ENCODE data around the gene DENND1A. TPM values are rescaled to one million over a fixed set of nuclear protein-coding genes. Genes with fewer than 3 reads are reported as not detected.
A peak's percentile ranks its signal among the peaks of the same experiment; 100 is the strongest.

Gene DENND1A
- total RNA-seq, 1 experiment from 2014 or later = 23.5 TPM

GRCh38 chr9:123338710-123339665, 590.9 kb downstream of the DENND1A start:
- no peak overlapping the region for H3K4me3 Mint-ChIP-seq
- peak; percentile 24 for ATAC-seq

GRCh38 chr9:123337971-123338370, 592.0 kb downstream of the DENND1A start:
- no peak overlapping the region for H3K4me3 Mint-ChIP-seq
- no peaks in the 10 kb centered on the region for H3K27me3 Mint-ChIP-seq (ENCODE audit: low read depth)
- no peak for DNase-seq (ENCODE audit: low spot score)
- CTCF ChIA-PET = interaction anchor here (0.6 to 0.9 kb wide), 3 partner anchors 52 to 138 kb away, joined by 3 to 4 read pairs (median 3); no protein-coding TSS in a partner anchor
- no peak for TF ChIP-seq HMGA2 (CRISPR knock-in tag; IDR thresholded peaks at IDR 0.05)
- TF ChIP-seq MXD4 (CRISPR knock-in tag; IDR thresholded peaks at IDR 0.05; ENCODE audit: borderline replicate concordance) = no peak
- ATAC-seq = no peak
- H3K4me1 Mint-ChIP-seq = peaks cover 31% of the 10 kb centered on the region
- H3K9me3 Mint-ChIP-seq = no peaks in the 10 kb centered on the region
- H3K27ac Mint-ChIP-seq = no peak overlapping the region
- H3K36me3 Mint-ChIP-seq = no peaks in the 10 kb centered on the region
- POLR2A ChIA-PET = interaction anchor here (0.7 kb wide), 1 partner anchor 69 kb away, joined by 3 read pairs; the partner anchor contains the start of gene STRBP

More at GRCh38 chr9:123338710-123339665, 590.9 kb downstream of the DENND1A start:
- TF ChIP-seq ZNF232 (CRISPR knock-in tag; IDR thresholded peaks at IDR 0.05) (no peak), ZNF219 (CRISPR knock-in tag; IDR thresholded peaks at IDR 0.05; ENCODE audit: borderline replicate concordance) (no peak), GTF2I (CRISPR knock-in tag; conservative IDR thresholded peaks at IDR 0.05) (0 out of 2 replicates have a peak, but pooled peaks have one; percentile 27)
- POLR2A ChIA-PET = interaction anchor here (0.7 kb wide), 1 partner anchor 70 kb away, joined by 3 read pairs; the partner anchor contains the start of gene STRBP
- DNase-seq (ENCODE audit: low spot score) = no peak
- Mint-ChIP-seq H3K27ac (no peak overlapping the region), H3K36me3 (no peaks in the 10 kb centered on the region), H3K4me1 (peaks cover 30% of the 10 kb centered on the region), H3K27me3 (ENCODE audit: low read depth) (no peaks in the 10 kb centered on the region), H3K9me3 (no peaks in the 10 kb centered on the region)
- CTCF ChIA-PET = interaction anchor here (0.6 to 1.4 kb wide), 4 partner anchors 11 to 236 kb away, joined by 3 to 6 read pairs (median 4); no protein-coding TSS in a partner anchor

- peaks cover 34% of the 10 kb centered on the region for H3K4me1 Mint-ChIP-seq
- TF ChIP-seq SOX15 (CRISPR knock-in tag; IDR thresholded peaks at IDR 0.05) (no peak), GABPB1 (CRISPR knock-in tag; IDR thresholded peaks at IDR 0.05) (no peak), CDX4 (CRISPR knock-in tag; IDR thresholded peaks at IDR 0.05; ENCODE audit: borderline replicate concordance) (no peak), FOXK1 (CRISPR knock-in tag; IDR thresholded peaks at IDR 0.05) (no peak), TEAD4 (CRISPR knock-in tag; IDR thresholded peaks at IDR 0.05) (no peak), ZNF416 (CRISPR knock-in tag; IDR thresholded peaks at IDR 0.05) (no peak), ZBTB43 (CRISPR knock-in tag; IDR thresholded peaks at IDR 0.05) (no peak), ZNF219 (CRISPR knock-in tag; IDR thresholded peaks at IDR 0.05; ENCODE audit: borderline replicate concordance) (no peak), ZNF121 (CRISPR knock-in tag; IDR thresholded peaks at IDR 0.05) (no peak)
- DNase-seq (ENCODE audit: low spot score) = no peak
These were observed 593.0 kb downstream of the DENND1A start for GRCh38 chr9:123336959-123337358.

GRCh38 chr9:123336449-123336848, 593.5 kb downstream of the DENND1A start:
- no peak for DNase-seq (ENCODE audit: low spot score)
- ATAC-seq = no peak
- POLR2A ChIA-PET = no interaction called here
- Mint-ChIP-seq H3K27ac (no peak overlapping the region), H3K9me3 (no peaks in the 10 kb centered on the region), H3K4me1 (peaks cover 34% of the 10 kb centered on the region), H3K4me3 (no peak overlapping the region), H3K36me3 (no peaks in the 10 kb centered on the region), H3K27me3 (ENCODE audit: low read depth) (no peaks in the 10 kb centered on the region)
- TF ChIP-seq OVOL2 (CRISPR knock-in tag; IDR thresholded peaks at IDR 0.05; ENCODE audit: borderline replicate concordance) (no peak), ETV6 (CRISPR knock-in tag; IDR thresholded peaks at IDR 0.05) (no peak), FOXJ3 (CRISPR knock-in tag; IDR thresholded peaks at IDR 0.05; ENCODE audit: borderline replicate concordance) (no peak), HMGA2 (CRISPR knock-in tag; IDR thresholded peaks at IDR 0.05) (no peak), CDX4 (CRISPR knock-in tag; IDR thresholded peaks at IDR 0.05; ENCODE audit: borderline replicate concordance) (no peak), NR1H2 (CRISPR knock-in tag; IDR thresholded peaks at IDR 0.05) (no peak), ATF2 (CRISPR knock-in tag; IDR thresholded peaks at IDR 0.05; ENCODE audit: borderline replicate concordance, low read depth) (no peak)
- CTCF ChIA-PET = no interaction called here

More at GRCh38 chr9:123336959-123337358, 593.0 kb downstream of the DENND1A start:
- no peak for ATAC-seq
- Mint-ChIP-seq H3K36me3 (no peaks in the 10 kb centered on the region), H3K27ac (no peak overlapping the region), H3K27me3 (ENCODE audit: low read depth) (no peaks in the 10 kb centered on the region), H3K9me3 (no peaks in the 10 kb centered on the region), H3K4me3 (no peak overlapping the region)
- ChIA-PET CTCF (no interaction called here), POLR2A (no interaction called here)
